Coronary artery (tissue), 2 donors: ENCODE data around the gene USP31.
A peak's percentile ranks its signal among the peaks of the same experiment; 100 is the strongest.

Source experiments
- DNase-seq: peaks from one replicate; pipeline ENCODE4 v3.0.0-alpha.2; 2017; ENCODE audit warnings: low spot score
- H3K27ac ChIP-seq, 2 donors: fragments of 200-600 bp; sonication (generic); one replicate each; pipeline ENCODE4 v1.5.1; 2016 to 2019
- H3K4me3 ChIP-seq: fragments of 200-600 bp; sonication (generic); 2 replicates; pipeline ENCODE4 v1.5.1; 2016; ENCODE audit warnings: mild to moderate bottlenecking, moderate library complexity
- CTCF ChIP-seq: fragments of 200-600 bp; sonication (generic); IDR thresholded peaks from one replicate; pipeline ENCODE4 v1.5.1; 2019; ENCODE audit warnings: antibody characterized with exemption

Gene USP31

GRCh38 chr16:23074423-23074822 is 74.8 kb downstream of the USP31 start:
- Histone ChIP-seq H3K4me3 (no peak overlapping the region), H3K27ac (no peak overlapping the region)
- no peak for DNase-seq
- no peak for TF ChIP-seq CTCF

GRCh38 chr16:23072769-23073549 is 76.3 kb downstream of the USP31 start:
- TF ChIP-seq CTCF, result no peak
- no peak overlapping the region for H3K27ac ChIP-seq
- DNase-seq, result no peak
- H3K4me3 ChIP-seq, result no peak overlapping the region

- Histone ChIP-seq H3K27ac (peak overlapping the region; percentile 58 to 59), H3K4me3 (no peak overlapping the region)
- TF ChIP-seq CTCF, result no peak
- no peak for DNase-seq
These were observed 77.1 kb downstream of the USP31 start for GRCh38 chr16:23072084-23072599.

GRCh38 chr16:23071196-23072083 is 77.8 kb downstream of the USP31 start:
- DNase-seq, result no peak
- Histone ChIP-seq H3K4me3 (peak overlapping the region; percentile 11), H3K27ac (peak overlapping the region; percentile 58 to 59)
- TF ChIP-seq CTCF, result no peak

- TF ChIP-seq CTCF, result no peak
- Histone ChIP-seq H3K4me3 (no peak overlapping the region), H3K27ac (no peak overlapping the region)
- no peak for DNase-seq
These were observed 79.4 kb downstream of the USP31 start for GRCh38 chr16:23069844-23070243.

- Histone ChIP-seq H3K27ac (no peak overlapping the region), H3K4me3 (no peak overlapping the region)
- no peak for DNase-seq
- TF ChIP-seq CTCF, result no peak
These were observed 81.0 kb downstream of the USP31 start for GRCh38 chr16:23068079-23068736.
